CD14-positive monocyte (primary cell): Measurements from ENCODE around the gene PSMB11. TPM values are rescaled to one million over a fixed set of nuclear protein-coding genes. Genes with fewer than 3 reads are reported as not detected.

Source experiments
- DNase-seq, 3 donors: peaks; one replicate each; pipeline ENCODE4 v3.0.0-alpha.2; 2011 to 2022
- H2AFZ ChIP-seq: 2 replicates; pipeline ENCODE4 v1.6.0; 2012; ENCODE audit warnings: mild to moderate bottlenecking, low read depth, low read length, inconsistent platforms; ENCODE audit not compliant: insufficient read depth, poor library complexity, severe bottlenecking
- H3K27ac ChIP-seq, 2 donors: 1 replicate in 1 of 2; 2 replicates in 1 of 2; pipeline ENCODE4 v1.5.1; 2012 to 2013; ENCODE audit warnings: low read length in 2 of 2, control low read depth in 1 of 2, inconsistent platforms in 1 of 2, low read depth in 1 of 2, mild to moderate bottlenecking in 1 of 2
- H3K27me3 ChIP-seq, 2 donors: one replicate each; pipeline versions ENCODE4 v1.6.0 to v1.6.1; 2011 to 2013; ENCODE audit warnings: low read length in 2 of 2; ENCODE audit not compliant: control insufficient read depth in 2 of 2, insufficient read depth in 2 of 2
- H3K36me3 ChIP-seq, 2 donors: replicated peaks in 1 of 2; 1 replicate in 1 of 2; 2 replicates in 1 of 2; pipeline versions ENCODE4 v1.5.1 to v1.6.1; 2012 to 2013; ENCODE audit warnings: low read length in 2 of 2, control low read depth in 1 of 2, inconsistent platforms in 1 of 2, mild to moderate bottlenecking in 1 of 2; ENCODE audit not compliant: insufficient read depth in 2 of 2, control insufficient read depth in 1 of 2
- H3K4me1 ChIP-seq, 2 donors: 1 replicate in 1 of 2; 2 replicates in 1 of 2; pipeline versions ENCODE4 v1.5.1 to v1.6.1; 2012 to 2013; ENCODE audit warnings: low read length in 2 of 2, control low read depth in 1 of 2, inconsistent platforms in 1 of 2, mild to moderate bottlenecking in 1 of 2, moderate library complexity in 1 of 2; ENCODE audit not compliant: insufficient read depth in 2 of 2, control insufficient read depth in 1 of 2
- H3K4me2 ChIP-seq: replicated peaks from 2 replicates; pipeline ENCODE3; 2012; ENCODE audit warnings: low read length, moderate library complexity, mild to moderate bottlenecking; ENCODE audit not compliant: poor library complexity, severe bottlenecking; ENCODE audit errors: extremely low read depth
- H3K4me3 ChIP-seq, 3 experiments: fragments of 200-600 bp in 1 of 3; sonication (generic) in 1 of 3; replicated peaks in 1 of 3; 1 replicate in 2 of 3; 2 replicates in 1 of 3; pipeline ENCODE4 v1.5.1; 2011 to 2013; ENCODE audit warnings: low read length in 3 of 3, mild to moderate bottlenecking in 3 of 3, control low read depth in 2 of 3, low read depth in 2 of 3, inconsistent platforms in 1 of 3, moderate library complexity in 1 of 3
- H3K79me2 ChIP-seq: 2 replicates; pipeline ENCODE4 v1.6.0; 2012; ENCODE audit warnings: mild to moderate bottlenecking, control low read depth, inconsistent platforms, low read length, moderate library complexity; ENCODE audit not compliant: insufficient read depth
- H3K9ac ChIP-seq: 2 replicates; pipeline ENCODE4 v1.6.0; 2017; ENCODE audit warnings: low read length, mild to moderate bottlenecking; ENCODE audit not compliant: insufficient read depth, poor library complexity, severe bottlenecking
- H3K9me3 ChIP-seq, 2 donors: replicated peaks in 1 of 2; 1 replicate in 1 of 2; 2 replicates in 1 of 2; pipeline versions ENCODE4 v1.5.1 to v1.6.1; 2012 to 2013; ENCODE audit warnings: low read length in 2 of 2, control low read depth in 1 of 2; ENCODE audit not compliant: control insufficient read depth in 1 of 2, insufficient read depth in 1 of 2
- H4K20me1 ChIP-seq: 2 replicates; pipeline ENCODE4 v1.6.0; 2012; ENCODE audit warnings: mild to moderate bottlenecking, low read length, control low read depth, moderate library complexity; ENCODE audit not compliant: insufficient read depth
- H3K27ac Mint-ChIP-seq, 7 donors: one replicate each; pipeline ENCODE4 v1.8.0; 2020; ENCODE audit warnings: mild to moderate bottlenecking in 7 of 7, mixed read lengths in 7 of 7, moderate library complexity in 6 of 7, inconsistent platforms in 2 of 7
- H3K27me3 Mint-ChIP-seq, 3 donors: one replicate each; pipeline ENCODE4 v1.8.0; 2021 to 2022; ENCODE audit warnings: low read depth in 3 of 3, mild to moderate bottlenecking in 3 of 3, mixed read lengths in 3 of 3, moderate library complexity in 3 of 3, inconsistent platforms in 1 of 3
- H3K36me3 Mint-ChIP-seq, 2 donors: one replicate each; pipeline ENCODE4 v1.8.0; 2020; ENCODE audit warnings: mixed read lengths in 2 of 2, inconsistent platforms in 1 of 2, mild to moderate bottlenecking in 1 of 2
- H3K4me1 Mint-ChIP-seq: one replicate; pipeline ENCODE4 v1.8.0; 2020; ENCODE audit warnings: mild to moderate bottlenecking, mixed read lengths
- H3K4me3 Mint-ChIP-seq, 2 donors: one replicate each; pipeline ENCODE4 v1.8.0; 2020; ENCODE audit warnings: mild to moderate bottlenecking in 2 of 2, mixed read lengths in 2 of 2, moderate library complexity in 1 of 2
- H3K9me3 Mint-ChIP-seq, 7 donors: one replicate each; pipeline ENCODE4 v1.8.0; 2020 to 2022; ENCODE audit warnings: mixed read lengths in 7 of 7, mild to moderate bottlenecking in 6 of 7, moderate library complexity in 6 of 7, inconsistent platforms in 2 of 7
- CTCF ChIP-seq: fragments of 200-600 bp; IDR thresholded peaks from one replicate; pipeline ENCODE4 v1.8.0; 2022; ENCODE audit warnings: antibody characterized with exemption, mild to moderate bottlenecking
- WGBS: methylation state at CpG from one replicate; pipeline ENCODE4 v1.1.5; 2013; ENCODE audit warnings: missing lambda C conversion rate; ENCODE audit not compliant: insufficient coverage; 5-methylcytosine and 5-hydroxymethylcytosine counted together
- intact Hi-C, 2 donors: fragments of 100-400 bp; cut with micrococcal nuclease; formaldehyde crosslinking; loops; one replicate each; pipeline versions ENCODE4 v1.15.0 to v1.15.1; 2023
- polyA plus RNA-seq, 3 donors: library from polyadenylated mRNA; depleted of rRNA in 1 of 3; unstranded in 2 of 3; stranded (reverse) in 1 of 3; fragments of 300-500 nt in 2 of 3; fragments of >200 nt in 1 of 3; fragmentation: Illumina TruSeq in 2 of 3; gene quantifications; 1 replicate in 2 of 3; 2 replicates in 1 of 3; pipeline ENCODE4 v1.2.3, GENCODE V29; 2012 to 2021

PSMB11 gene
- polyA plus RNA-seq, 3 donors = not detected

- Mint-ChIP-seq H3K9me3 (peaks cover 0 to 3% (median 0%) of the 10 kb centered on the region in 7 donors), H3K4me3 (no peak overlapping the region), H3K27ac (no peak overlapping the region), H3K27me3 (peaks cover 10 to 15% (median 12%) of the 10 kb centered on the region in 3 donors), H3K36me3 (peaks cover 4 to 7% of the 10 kb centered on the region in 2 donors), H3K4me1 (peaks cover 29% of the 10 kb centered on the region)
- H3K9ac ChIP-seq = no peak overlapping the region
- H3K4me3 ChIP-seq = no peak overlapping the region
- no peaks in the 10 kb centered on the region for H3K9me3 ChIP-seq
- DNase-seq = no peak
- H3K36me3 ChIP-seq = peaks cover 5 to 7% of the 10 kb centered on the region in 2 donors
- no peak overlapping the region for H3K27ac ChIP-seq
- peaks cover 12% of the 10 kb centered on the region for H4K20me1 ChIP-seq
- peaks cover 4 to 10% of the 10 kb centered on the region in 2 donors for H3K27me3 ChIP-seq
- H3K4me2 ChIP-seq = no peak overlapping the region
- no peaks in the 10 kb centered on the region for H3K79me2 ChIP-seq
- TF ChIP-seq CTCF = no peak
- H2AFZ ChIP-seq = no peak overlapping the region
- WGBS = 68% methylated on average over 11 of the region's 17 CpGs
- intact Hi-C loops = no loop called here
- H3K4me1 ChIP-seq = peaks cover 23 to 32% of the 10 kb centered on the region in 2 donors
Measured at GRCh38 chr14:23054000-23054811, 12.2 kb downstream of the PSMB11 start.

GRCh38 chr14:23055147-23055550 is 13.1 kb downstream of the PSMB11 start:
- no peak overlapping the region for H3K4me3 ChIP-seq
- H3K9me3 ChIP-seq = no peaks in the 10 kb centered on the region
- Mint-ChIP-seq H3K4me1 (peaks cover 29% of the 10 kb centered on the region), H3K27ac (no peak overlapping the region), H3K4me3 (no peak overlapping the region), H3K27me3 (peaks cover 10 to 16% (median 12%) of the 10 kb centered on the region in 3 donors), H3K9me3 (peaks cover 0 to 3% (median 0%) of the 10 kb centered on the region in 7 donors), H3K36me3 (peaks cover 14 to 15% of the 10 kb centered on the region in 2 donors)
- no peak overlapping the region for H3K27ac ChIP-seq
- intact Hi-C loops = no loop called here
- peaks cover 11 to 17% of the 10 kb centered on the region in 2 donors for H3K36me3 ChIP-seq
- peaks cover 4 to 10% of the 10 kb centered on the region in 2 donors for H3K27me3 ChIP-seq
- WGBS = 95% methylated on average over 11 of the region's 12 CpGs
- peaks cover 23 to 32% of the 10 kb centered on the region in 2 donors for H3K4me1 ChIP-seq
- H4K20me1 ChIP-seq = peaks cover 16% of the 10 kb centered on the region
- H2AFZ ChIP-seq = no peak overlapping the region
- H3K9ac ChIP-seq = no peak overlapping the region
- no peak for TF ChIP-seq CTCF
- no peak for DNase-seq
- H3K79me2 ChIP-seq = no peaks in the 10 kb centered on the region
- no peak overlapping the region for H3K4me2 ChIP-seq
